GM12865 (cell line): ENCODE measurements around the gene F11R.
"Not testable (repeated sequence)": the region's sequence is repeated elsewhere in the genome, so short reads cannot be mapped to it uniquely, and the experiment has no call there.

Experiments used
- DNase-seq: peaks from one replicate; pipeline ENCODE4 v3.0.0; 2010; ENCODE audit warnings: low read depth
- H3K4me3 ChIP-seq: 2 replicates; pipeline ENCODE4 v1.5.1; 2011; ENCODE audit warnings: mild to moderate bottlenecking, low read depth, low read length, control low read depth
- CTCF ChIP-seq: IDR thresholded peaks from 2 replicates; pipeline ENCODE4 v1.5.1; 2011; ENCODE audit warnings: low read length, control low read depth, low read depth, inconsistent platforms; ENCODE audit not compliant: insufficient read depth; ENCODE audit errors: missing control alignments

F11R gene

GRCh38 chr1:160993544-160994193 is 27.3 kb downstream of the F11R start:
- no peak overlapping the region for H3K4me3 ChIP-seq
- no peak for TF ChIP-seq CTCF
- peak; percentile 29 for DNase-seq

GRCh38 chr1:160992036-160992435 is 28.9 kb downstream of the F11R start:
- not testable (repeated sequence) for H3K4me3 ChIP-seq, DNase-seq

DNA sequence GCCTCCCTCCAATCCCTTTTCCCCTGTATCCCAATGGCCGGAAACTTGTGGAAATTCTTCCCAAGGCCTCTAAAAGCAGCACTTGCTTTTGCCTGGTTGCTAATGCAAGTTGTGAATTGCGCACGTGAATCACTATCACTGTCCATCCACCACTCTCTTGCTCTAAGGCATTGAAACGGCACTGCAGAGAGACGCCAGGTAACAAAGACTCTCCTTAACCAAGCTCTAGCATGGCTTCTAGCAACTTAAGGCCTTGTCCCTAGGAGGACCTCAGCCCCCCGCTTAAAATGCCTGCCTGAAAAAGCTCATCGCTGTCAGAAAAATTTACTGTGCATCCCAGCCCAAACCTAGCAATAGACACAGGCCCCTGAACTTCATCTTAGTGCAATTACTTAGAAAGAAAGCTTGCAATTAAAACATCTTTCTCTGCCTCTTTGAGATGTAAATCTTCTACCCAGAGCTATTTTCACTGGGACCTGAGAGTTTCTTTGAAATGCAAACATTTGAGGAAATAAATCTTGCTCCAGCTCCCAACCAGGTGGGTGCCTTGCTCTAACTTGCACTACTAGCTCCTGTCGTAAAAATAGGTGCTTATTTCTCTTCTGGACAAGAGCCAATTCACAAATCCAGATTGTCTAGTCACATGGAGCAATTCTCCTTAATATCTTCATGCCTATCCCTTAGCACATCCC is 33.4 kb downstream of the F11R start:
- TF ChIP-seq CTCF, result no peak
- no peak overlapping the region for H3K4me3 ChIP-seq
- DNase-seq, result no peak

DNA sequence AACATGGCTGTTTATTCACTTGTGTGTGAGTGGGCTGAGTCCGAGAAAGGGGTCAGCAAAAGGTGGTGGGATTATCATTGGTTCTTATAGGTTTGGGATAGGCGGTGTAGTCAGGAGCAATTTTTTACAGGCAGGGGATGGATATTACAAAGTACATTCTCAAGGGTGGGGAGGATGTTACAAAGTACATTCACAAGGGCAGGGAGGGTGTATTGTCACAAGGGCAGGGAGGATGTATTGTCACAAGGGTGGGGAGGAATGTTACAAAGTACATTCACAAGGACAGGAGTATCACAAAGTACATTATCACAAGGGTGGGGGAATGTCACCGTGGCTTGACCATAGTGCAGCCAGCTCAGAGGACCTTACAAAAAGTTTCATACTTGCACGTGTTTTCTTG is 35.2 kb downstream of the F11R start:
- H3K4me3 ChIP-seq, result no peak overlapping the region
- DNase-seq, result no peak
- no peak for TF ChIP-seq CTCF

DNA sequence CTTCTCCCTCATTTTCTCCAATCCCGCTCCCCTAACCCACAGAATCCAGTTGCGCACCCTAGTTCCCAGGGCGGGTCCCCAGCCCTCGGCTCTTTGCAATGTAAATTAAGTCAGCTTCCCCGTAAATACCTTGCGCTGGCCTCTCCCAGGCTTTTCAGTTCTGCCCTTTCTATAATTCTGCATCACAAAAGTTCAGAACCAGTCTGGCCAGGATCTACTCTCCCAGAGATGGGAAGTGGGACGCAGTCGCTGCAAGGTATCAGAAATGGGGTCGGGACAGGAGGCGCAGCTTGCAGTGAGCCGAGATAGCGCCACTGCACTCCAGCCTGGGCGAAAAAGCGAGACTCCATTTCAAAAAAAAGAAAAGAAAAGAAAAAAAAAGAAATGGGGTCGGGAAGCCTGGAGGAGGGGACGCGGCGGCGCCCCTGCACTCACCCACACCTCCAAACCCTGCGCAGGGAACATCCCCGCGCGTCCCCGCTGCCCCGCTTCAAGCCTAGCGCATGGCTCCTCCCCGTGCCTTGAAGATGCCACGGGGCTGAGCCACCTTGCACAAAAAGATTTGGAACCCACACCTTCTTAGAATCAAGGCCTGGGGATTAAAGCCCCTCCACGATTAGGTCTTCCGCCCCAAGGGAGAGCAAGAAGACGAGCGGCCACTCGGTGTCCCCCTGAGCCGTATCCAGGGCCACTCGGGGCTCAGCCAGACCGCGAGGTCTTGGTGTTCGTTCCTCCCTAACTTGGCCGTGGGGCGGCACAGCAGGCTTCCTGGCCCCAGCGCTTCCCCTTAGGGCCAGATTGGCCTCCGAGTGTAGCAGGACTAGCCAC is 39.2 kb downstream of the F11R start:
- DNase-seq, result no peak
- H3K4me3 ChIP-seq, result peak overlapping the region; percentile 33

DNA sequence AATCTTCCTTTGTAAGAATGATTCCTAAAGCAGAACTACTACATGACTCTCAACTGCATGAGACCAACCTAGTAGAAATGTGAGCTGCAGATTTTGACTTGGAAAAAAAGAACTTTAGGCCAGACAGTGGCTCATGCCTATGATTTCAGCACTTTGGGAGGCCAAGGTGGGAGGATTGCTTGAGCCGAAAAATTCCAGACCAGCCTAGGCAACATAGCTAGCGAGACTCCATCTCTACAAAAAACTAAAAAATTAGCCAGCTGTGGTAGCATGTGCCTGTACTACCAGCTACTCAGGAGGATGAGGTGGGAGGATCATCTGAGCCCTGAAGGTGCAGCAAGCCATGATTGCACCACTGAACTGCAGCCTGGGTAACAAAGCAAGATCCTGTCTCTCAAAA is 41.7 kb downstream of the F11R start:
- H3K4me3 ChIP-seq, result no peak overlapping the region
- DNase-seq, result no peak
- TF ChIP-seq CTCF, result no peak

More for the DNA sequence above, 39.2 kb downstream of the F11R start:
- no peak for TF ChIP-seq CTCF

- H3K4me3 ChIP-seq, result no peak overlapping the region
- DNase-seq, result no peak
Observed at GRCh38 chr1:160978510-160978927, 42.4 kb downstream of the F11R start.

More at GRCh38 chr1:160978510-160978927, 42.4 kb downstream of the F11R start:
- no peak for TF ChIP-seq CTCF
